RWPE2 (cell line): ENCODE data around the gene PTPRN2.

Source experiments
- ATAC-seq: fragments of 200-7000 bp; cut with Tn5 transposase; 3 replicates; pipeline ENCODE4 v1.9.1; 2021; ENCODE audit warnings: low read depth
- DNase-seq: peaks from one replicate; pipeline ENCODE4 v3.0.0-alpha.2; 2020; ENCODE audit warnings: low spot score
- H3K27ac ChIP-seq: fragments of 450-650 bp; 2 replicates; pipeline ENCODE4 v1.5.1; 2017; ENCODE audit warnings: mild to moderate bottlenecking; ENCODE audit not compliant: poor library complexity, severe bottlenecking
- H3K27me3 ChIP-seq: fragments of 250-450 bp; sonication (Bioruptor Pico); 2 replicates; pipeline ENCODE4 v1.5.1; 2021; ENCODE audit warnings: mild to moderate bottlenecking, moderate library complexity; ENCODE audit not compliant: insufficient read depth, poor library complexity, severe bottlenecking
- H3K36me3 ChIP-seq: fragments of 250-450 bp; sonication (Bioruptor Pico); 2 replicates; pipeline ENCODE4 v1.5.1; 2020; ENCODE audit warnings: low read depth, mild to moderate bottlenecking, moderate library complexity
- H3K4me1 ChIP-seq: fragments of 250-450 bp; sonication (Bioruptor Pico); 2 replicates; pipeline ENCODE4 v1.5.1; 2021; ENCODE audit warnings: mild to moderate bottlenecking, moderate library complexity; ENCODE audit not compliant: insufficient read depth, poor library complexity, severe bottlenecking
- H3K4me3 ChIP-seq: fragments of 250-450 bp; sonication (Bioruptor Pico); 2 replicates; pipeline ENCODE4 v1.5.1; 2021; ENCODE audit warnings: mild to moderate bottlenecking, moderate library complexity; ENCODE audit not compliant: severe bottlenecking
- H3K9me3 ChIP-seq: fragments of 250-450 bp; sonication (Bioruptor Pico); 2 replicates; pipeline ENCODE4 v1.5.1; 2021; ENCODE audit warnings: mild to moderate bottlenecking, moderate library complexity; ENCODE audit not compliant: severe bottlenecking
- CTCF ChIP-seq: fragments of 450-650 bp; IDR thresholded peaks from one replicate; pipeline ENCODE4 v1.5.1; 2017; ENCODE audit warnings: mild to moderate bottlenecking, moderate library complexity; ENCODE audit not compliant: poor library complexity, severe bottlenecking

PTPRN2 gene

GRCh38 chr7:157886711-157887110 lies 700.9 kb downstream of the PTPRN2 start:
- no peak overlapping the region for H3K4me3 ChIP-seq
- DNase-seq = peak; percentile 63
- ATAC-seq = no peak
- no peaks in the 10 kb centered on the region for H3K9me3 ChIP-seq
- H3K27me3 ChIP-seq = no peaks in the 10 kb centered on the region
- H3K36me3 ChIP-seq = no peaks in the 10 kb centered on the region
- TF ChIP-seq CTCF = no peak
- H3K27ac ChIP-seq = no peak overlapping the region
- H3K4me1 ChIP-seq = no peaks in the 10 kb centered on the region

- Histone ChIP-seq H3K27me3 (no peaks in the 10 kb centered on the region), H3K36me3 (no peaks in the 10 kb centered on the region), H3K27ac (no peak overlapping the region), H3K9me3 (no peaks in the 10 kb centered on the region), H3K4me3 (no peak overlapping the region), H3K4me1 (no peaks in the 10 kb centered on the region)
- ATAC-seq (no peak), DNase-seq (no peak)
- no peak for TF ChIP-seq CTCF
These were observed 701.4 kb downstream of the PTPRN2 start for GRCh38 chr7:157886266-157886665.

GRCh38 chr7:157885140-157885539 lies 702.5 kb downstream of the PTPRN2 start:
- no peaks in the 10 kb centered on the region for H3K4me1 ChIP-seq
- no peak for TF ChIP-seq CTCF
- peaks cover 3% of the 10 kb centered on the region for H3K9me3 ChIP-seq
- no peak overlapping the region for H3K27ac ChIP-seq
- no peaks in the 10 kb centered on the region for H3K36me3 ChIP-seq
- no peaks in the 10 kb centered on the region for H3K27me3 ChIP-seq
- no peak overlapping the region for H3K4me3 ChIP-seq
- DNase-seq (no peak), ATAC-seq (no peak)

GRCh38 chr7:157884461-157885062 lies 703.1 kb downstream of the PTPRN2 start:
- ATAC-seq = no peak

More at GRCh38 chr7:157884461-157885062, 703.1 kb downstream of the PTPRN2 start:
- no peak for TF ChIP-seq CTCF
- Histone ChIP-seq H3K9me3 (peaks cover 3% of the 10 kb centered on the region), H3K27me3 (no peaks in the 10 kb centered on the region), H3K27ac (no peak overlapping the region), H3K36me3 (no peaks in the 10 kb centered on the region), H3K4me3 (no peak overlapping the region), H3K4me1 (no peaks in the 10 kb centered on the region)
- DNase-seq = no peak
